Tongue (tissue), 2 donors: ENCODE results near the gene CHST11. TPM values are rescaled to one million over a fixed set of nuclear protein-coding genes. Genes with fewer than 3 reads are reported as not detected.
A peak's percentile ranks its signal among the peaks of the same experiment; 100 is the strongest.

Experiments
- DNase-seq: peaks from one replicate; pipeline ENCODE4 v3.0.0-alpha.2; 2015
- total RNA-seq: library from RNA; depleted of rRNA; stranded (reverse); fragments of >200 nt; gene quantifications from one replicate; pipeline ENCODE4 v1.2.3, GENCODE V29; 2014

The CHST11 gene
- total RNA-seq, 1 donor from 2014 or later: 5.8 TPM

GRCh38 chr12:104699489-104700190 is 242.9 kb downstream of the CHST11 start:
- no peak for DNase-seq

- no peak for DNase-seq
Measured at GRCh38 chr12:104700324-104700723, 243.6 kb downstream of the CHST11 start.

- no peak for DNase-seq
Measured at GRCh38 chr12:104701301-104701700, 244.6 kb downstream of the CHST11 start.

GRCh38 chr12:104701756-104702155 is 245.0 kb downstream of the CHST11 start:
- no peak for DNase-seq

GRCh38 chr12:104702565-104703139 is 245.9 kb downstream of the CHST11 start:
- no peak for DNase-seq

GRCh38 chr12:104703372-104703771 is 246.6 kb downstream of the CHST11 start:
- no peak for DNase-seq

GRCh38 chr12:104704224-104704779 is 247.6 kb downstream of the CHST11 start:
- no peak for DNase-seq

- DNase-seq: no peak
Measured at GRCh38 chr12:104707194-104707593, 250.4 kb downstream of the CHST11 start.

GRCh38 chr12:104707794-104708558 is 251.2 kb downstream of the CHST11 start:
- no peak for DNase-seq

GRCh38 chr12:104708891-104709290 is 252.1 kb downstream of the CHST11 start:
- no peak for DNase-seq

- DNase-seq: no peak
Measured at GRCh38 chr12:104709692-104710435, 253.1 kb downstream of the CHST11 start.

- peak; percentile 72 for DNase-seq
Measured at GRCh38 chr12:104710940-104711689, 254.4 kb downstream of the CHST11 start.

- no peak for DNase-seq
Measured at GRCh38 chr12:104712477-104712876, 255.7 kb downstream of the CHST11 start.

GRCh38 chr12:104712968-104713367 is 256.2 kb downstream of the CHST11 start:
- DNase-seq: no peak

- no peak for DNase-seq
Measured at GRCh38 chr12:104713444-104713843, 256.7 kb downstream of the CHST11 start.

GRCh38 chr12:104714369-104714768 is 257.6 kb downstream of the CHST11 start:
- DNase-seq: no peak

- no peak for DNase-seq
Measured at GRCh38 chr12:104716172-104716571, 259.4 kb downstream of the CHST11 start.

- peak; percentile 71 for DNase-seq
Measured at GRCh38 chr12:104718304-104718929, 261.7 kb downstream of the CHST11 start.

- no peak for DNase-seq
Measured at GRCh38 chr12:104719700-104720338, 263.1 kb downstream of the CHST11 start.

- DNase-seq: peak; percentile 84
Measured at GRCh38 chr12:104720339-104721038, 263.7 kb downstream of the CHST11 start.
